T-cell (primary cell): ENCODE results near the gene NLRC3. TPM values are rescaled to one million over a fixed set of nuclear protein-coding genes. Genes with fewer than 3 reads are reported as not detected.
A peak's percentile ranks its signal among the peaks of the same experiment; 100 is the strongest.

Experiments used
- ATAC-seq, 4 experiments: fragments of 200-7000 bp in 3 of 4; fragments of 150-1000 bp in 1 of 4; cut with Tn5 transposase; replicated peaks in 1 of 4; 1 replicate in 3 of 4; 2 replicates in 1 of 4; pipeline ENCODE4 v1.10.0; 2021; ENCODE audit warnings: moderate library complexity in 3 of 4, mild to moderate bottlenecking in 2 of 4, moderate number of reproducible peaks in 1 of 4
- CTCF ChIA-PET, 2 donors: fragments of 300-600 bp; sonication (Branson Sonifier 250); formaldehyde crosslinking; loops; one replicate each; lab custom pipeline; 2022; ENCODE audit warnings: antibody characterized with exemption in 2 of 2; lab: Charles Lee
- POLR2A ChIA-PET, 2 donors: fragments of 300-600 bp; sonication (Branson Sonifier 250); formaldehyde crosslinking; loops; one replicate each; lab custom pipeline; 2022; ENCODE audit warnings: antibody characterized with exemption in 2 of 2; lab: Charles Lee
- DNase-seq, 35 experiments: peaks; one replicate each; pipeline versions ENCODE4 v3.0.0 to v3.0.0-alpha.2; 2013 to 2023
- H3K27ac ChIP-seq: one replicate; pipeline ENCODE4 v1.5.1; 2013; ENCODE audit warnings: low read length
- H3K27me3 ChIP-seq, 2 experiments: replicated peaks in 1 of 2; 1 replicate in 1 of 2; 2 replicates in 1 of 2; pipeline versions ENCODE4 v1.6.1 to v1.7.0; 2013; ENCODE audit warnings: low read length in 1 of 2, mixed read lengths in 1 of 2; ENCODE audit not compliant: control insufficient read depth in 2 of 2, insufficient read depth in 2 of 2; ENCODE audit errors: extremely low read depth in 1 of 2
- H3K36me3 ChIP-seq, 2 donors: 1 replicate in 1 of 2; 2 replicates in 1 of 2; pipeline versions ENCODE4 v1.6.1 to v1.7.0; 2013; ENCODE audit warnings: low read length in 1 of 2; ENCODE audit not compliant: control insufficient read depth in 2 of 2, insufficient read depth in 1 of 2; ENCODE audit errors: extremely low read depth in 1 of 2
- H3K4me1 ChIP-seq, 2 experiments: 1 replicate in 1 of 2; 2 replicates in 1 of 2; pipeline versions ENCODE4 v1.6.1 to v1.7.0; 2013; ENCODE audit warnings: low read length in 2 of 2, mixed read lengths in 1 of 2; ENCODE audit not compliant: insufficient read depth in 2 of 2, control insufficient read depth in 1 of 2; ENCODE audit errors: extremely low read depth in 1 of 2
- H3K4me3 ChIP-seq, 2 donors: 1 replicate in 1 of 2; 2 replicates in 1 of 2; pipeline versions ENCODE4 v1.5.1 to v1.7.0; 2013; ENCODE audit warnings: mild to moderate bottlenecking in 2 of 2, low read length in 1 of 2, moderate library complexity in 1 of 2; ENCODE audit not compliant: control insufficient read depth in 1 of 2; ENCODE audit errors: extremely low read depth in 1 of 2
- H3K9me3 ChIP-seq: 2 replicates; pipeline ENCODE4 v1.7.0; 2013
- H3K27ac Mint-ChIP-seq, 2 donors: one replicate each; pipeline ENCODE4 v1.8.0; 2020 to 2021; ENCODE audit warnings: mild to moderate bottlenecking in 2 of 2, mixed read lengths in 2 of 2
- H3K27me3 Mint-ChIP-seq, 2 donors: one replicate each; pipeline ENCODE4 v1.8.0; 2021 to 2022; ENCODE audit warnings: mixed read lengths in 2 of 2
- H3K36me3 Mint-ChIP-seq: one replicate; pipeline ENCODE4 v1.8.0; 2021; ENCODE audit warnings: mixed read lengths
- H3K4me1 Mint-ChIP-seq, 3 donors: one replicate each; pipeline ENCODE4 v1.8.0; 2020 to 2022; ENCODE audit warnings: mixed read lengths in 3 of 3, mild to moderate bottlenecking in 1 of 3
- H3K4me3 Mint-ChIP-seq, 3 donors: one replicate each; pipeline ENCODE4 v1.8.0; 2020 to 2022; ENCODE audit warnings: mild to moderate bottlenecking in 3 of 3, mixed read lengths in 3 of 3, moderate library complexity in 3 of 3
- H3K9me3 Mint-ChIP-seq, 3 donors: one replicate each; pipeline ENCODE4 v1.8.0; 2020 to 2022; ENCODE audit warnings: mixed read lengths in 3 of 3
- WGBS: methylation state at CpG from one replicate; pipeline ENCODE4 v1.1.5; 2013; ENCODE audit warnings: missing lambda C conversion rate; ENCODE audit not compliant: insufficient coverage; 5-methylcytosine and 5-hydroxymethylcytosine counted together
- total RNA-seq, 35 experiments: library from RNA in 6 of 35; stranded (reverse) in 6 of 35; fragments of 120-200 nt in 1 of 35; gene quantifications; one replicate each; pipeline versions ENCODE4 v1.2.1 to v1.2.4 and lab custom pipeline; 2013 to 2026

The NLRC3 gene
- total RNA-seq, 5 donors from 2014 or later (not counting 1 experiment from before 2014, with no cell fraction given): 75.6 to 178 (median 160) TPM

- CTCF ChIA-PET: interaction anchor here in 1 of 2 donors (1.1 kb wide), 1 partner anchor 8 kb away, joined by 3 read pairs; no protein-coding TSS in a partner anchor
- 100% methylated on average over 1 of the region's 3 CpGs for WGBS
These were observed 40.9 kb downstream of the NLRC3 start for GRCh38 chr16:3536271-3536731.

GRCh38 chr16:3534126-3534525, 43.1 kb downstream of the NLRC3 start:
- no peaks in the 10 kb centered on the region for H3K27me3 ChIP-seq
- Mint-ChIP-seq H3K36me3 (peaks cover 34% of the 10 kb centered on the region), H3K9me3 (no peaks in the 10 kb centered on the region), H3K4me3 (no peak overlapping the region), H3K27ac (peak overlapping the region; percentile 70 to 79), H3K4me1 (peaks cover 14 to 17% (median 16%) of the 10 kb centered on the region in 3 donors), H3K27me3 (no peaks in the 10 kb centered on the region)
- H3K4me1 ChIP-seq: no peaks in the 10 kb centered on the region
- 92% methylated on average over 10 of the region's 10 CpGs for WGBS
- CTCF ChIA-PET: no interaction called here
- POLR2A ChIA-PET: no interaction called here
- no peak overlapping the region for H3K27ac ChIP-seq
- no peaks in the 10 kb centered on the region for H3K9me3 ChIP-seq
- ATAC-seq (no peak), DNase-seq (no peak)
- peaks cover 5 to 41% of the 10 kb centered on the region in 2 donors for H3K36me3 ChIP-seq
- H3K4me3 ChIP-seq: no peak overlapping the region

More at GRCh38 chr16:3536271-3536731, 40.9 kb downstream of the NLRC3 start:
- Histone ChIP-seq H3K4me3 (no peak overlapping the region), H3K4me1 (no peaks in the 10 kb centered on the region), H3K9me3 (no peaks in the 10 kb centered on the region), H3K36me3 (peaks cover 2 to 39% of the 10 kb centered on the region in 2 donors), H3K27ac (no peak overlapping the region), H3K27me3 (no peaks in the 10 kb centered on the region)
- Mint-ChIP-seq H3K4me1 (peaks cover 14 to 17% (median 16%) of the 10 kb centered on the region in 3 donors), H3K4me3 (no peak overlapping the region), H3K27ac (peak overlapping the region; percentile 20 to 58), H3K27me3 (no peaks in the 10 kb centered on the region), H3K9me3 (no peaks in the 10 kb centered on the region), H3K36me3 (peaks cover 36% of the 10 kb centered on the region)
- ATAC-seq (no peak), DNase-seq (no peak)
- POLR2A ChIA-PET: no interaction called here

- no peaks in the 10 kb centered on the region for H3K9me3 Mint-ChIP-seq
- peaks cover 5 to 40% of the 10 kb centered on the region in 2 donors for H3K36me3 ChIP-seq
- no peak for ATAC-seq
- no peak overlapping the region for H3K27ac ChIP-seq
- WGBS: 99% methylated on average over 12 of the region's 12 CpGs
- no peaks in the 10 kb centered on the region for H3K27me3 ChIP-seq
- no peaks in the 10 kb centered on the region for H3K27me3 Mint-ChIP-seq
- H3K4me1 Mint-ChIP-seq: peaks cover 14 to 25% (median 24%) of the 10 kb centered on the region in 3 donors
- H3K4me1 ChIP-seq: no peaks in the 10 kb centered on the region
- H3K4me3 Mint-ChIP-seq: no peak overlapping the region
- POLR2A ChIA-PET: interaction anchor here (0.5 to 0.7 kb wide), 2 partner anchors 332 to 666 kb away, joined by 3 to 5 read pairs; no protein-coding TSS in a partner anchor
- H3K4me3 ChIP-seq: no peak overlapping the region
- no peak overlapping the region for H3K27ac Mint-ChIP-seq
- peaks cover 43% of the 10 kb centered on the region for H3K36me3 Mint-ChIP-seq
- DNase-seq: no peak
- H3K9me3 ChIP-seq: no peaks in the 10 kb centered on the region
- CTCF ChIA-PET: no interaction called here
These were observed 44.5 kb downstream of the NLRC3 start for GRCh38 chr16:3532741-3533140.

GRCh38 chr16:3530371-3530914, 46.8 kb downstream of the NLRC3 start:
- Histone ChIP-seq H3K27me3 (no peaks in the 10 kb centered on the region), H3K4me3 (no peak overlapping the region), H3K36me3 (peaks cover 3 to 31% of the 10 kb centered on the region in 2 donors), H3K9me3 (no peaks in the 10 kb centered on the region), H3K4me1 (peaks cover 0 to 3% of the 10 kb centered on the region in 2 experiments), H3K27ac (no peak overlapping the region)
- Mint-ChIP-seq H3K27ac (no peak overlapping the region), H3K4me3 (no peak overlapping the region), H3K9me3 (no peaks in the 10 kb centered on the region), H3K36me3 (peaks cover 39% of the 10 kb centered on the region), H3K27me3 (no peaks in the 10 kb centered on the region), H3K4me1 (peaks cover 8 to 37% (median 33%) of the 10 kb centered on the region in 3 donors)
- POLR2A ChIA-PET: interaction anchor here in 1 of 2 donors (0.6 kb wide), 1 partner anchor 404 kb away, joined by 4 read pairs; no protein-coding TSS in a partner anchor
- WGBS: 98% methylated on average over 12 of the region's 12 CpGs
- DNase-seq (no peak), ATAC-seq (no peak)
- CTCF ChIA-PET: no interaction called here

- ChIA-PET POLR2A (no interaction called here), CTCF (no interaction called here)
- Mint-ChIP-seq H3K4me1 (peaks cover 4 to 33% (median 26%) of the 10 kb centered on the region in 3 donors), H3K9me3 (no peaks in the 10 kb centered on the region), H3K27ac (no peak overlapping the region), H3K27me3 (no peaks in the 10 kb centered on the region), H3K36me3 (peaks cover 38% of the 10 kb centered on the region), H3K4me3 (no peak overlapping the region)
- no peak for DNase-seq
- no peak overlapping the region for H3K27ac ChIP-seq
- peaks cover 3 to 34% of the 10 kb centered on the region in 2 donors for H3K36me3 ChIP-seq
- H3K4me3 ChIP-seq: no peak overlapping the region
- no peak for ATAC-seq
- H3K27me3 ChIP-seq: no peaks in the 10 kb centered on the region
- peaks cover 0 to 3% of the 10 kb centered on the region in 2 experiments for H3K4me1 ChIP-seq
- H3K9me3 ChIP-seq: no peaks in the 10 kb centered on the region
These were observed 48.0 kb downstream of the NLRC3 start for GRCh38 chr16:3529175-3529574.

- peaks cover 36% of the 10 kb centered on the region for H3K36me3 Mint-ChIP-seq
These were observed 48.8 kb downstream of the NLRC3 start for GRCh38 chr16:3528406-3528805.

More at GRCh38 chr16:3528406-3528805, 48.8 kb downstream of the NLRC3 start:
- Mint-ChIP-seq H3K9me3 (no peaks in the 10 kb centered on the region), H3K27ac (peak overlapping the region in 1 of 2 donors; percentile 44), H3K4me3 (no peak overlapping the region), H3K4me1 (peaks cover 1 to 27% (median 23%) of the 10 kb centered on the region in 3 donors), H3K27me3 (no peaks in the 10 kb centered on the region)
- no peak overlapping the region for H3K4me3 ChIP-seq
- H3K9me3 ChIP-seq: no peaks in the 10 kb centered on the region
- CTCF ChIA-PET: interaction anchor here in 1 of 2 donors (0.7 kb wide), 1 partner anchor 9 kb away, joined by 3 read pairs; no protein-coding TSS in a partner anchor
- DNase-seq (no peak), ATAC-seq (no peak)
- H3K36me3 ChIP-seq: peaks cover 3 to 41% of the 10 kb centered on the region in 2 donors
- POLR2A ChIA-PET: no interaction called here
- no peaks in the 10 kb centered on the region for H3K27me3 ChIP-seq
- 100% methylated on average over 1 of the region's 2 CpGs for whole genome bisulfite sequencing
- no peak overlapping the region for H3K27ac ChIP-seq
- peaks cover 0 to 3% of the 10 kb centered on the region in 2 experiments for H3K4me1 ChIP-seq
